ENCODE data around the gene ARHGEF17. TPM values are rescaled to one million over a fixed set of nuclear protein-coding genes. Genes with fewer than 3 reads are reported as not detected.

Gene ARHGEF17
- total RNA-seq, 6 experiments from 2014 or later, result 4.6 to 7.3 (median 5.4) TPM

GRCh38 chr11:73384125-73384441, 76.0 kb downstream of the ARHGEF17 start:
- peak overlapping the region in 2 of 3 donors; percentile 53 to 72 for H3K27ac ChIP-seq
- H3K4me1 ChIP-seq, result peaks cover 0 to 8% (median 0%) of the 10 kb centered on the region in 4 donors
- no peak for ATAC-seq
- no peak overlapping the region for H3K4me3 ChIP-seq
- WGBS (ENCODE audit: insufficient coverage, low coverage, low lambda C conversion rate, missing lambda C conversion rate), result 80% methylated on average over 5 of the region's 7 CpGs
- H3K27me3 ChIP-seq, result no peaks in the 10 kb centered on the region
- intact Hi-C loops (cut with DNase I), result loop anchor here in 1 of 2 donors (10.0 kb wide), 1 partner anchor 89 kb away; no protein-coding TSS in a partner anchor
- H3K9me3 ChIP-seq, result no peaks in the 10 kb centered on the region
- no peak for DNase-seq
- TF ChIP-seq CTCF (IDR thresholded peaks at IDR 0.05), result no peak
- no peak for TF ChIP-seq POLR2A (IDR thresholded peaks at IDR 0.05)
- no peaks in the 10 kb centered on the region for H3K36me3 ChIP-seq

GRCh38 chr11:73384531-73384871, 76.4 kb downstream of the ARHGEF17 start:
- H3K27ac ChIP-seq, result peak overlapping the region in 2 of 3 donors; percentile 53 to 72

GRCh38 chr11:73384872-73385689, 77.0 kb downstream of the ARHGEF17 start:
- Histone ChIP-seq H3K4me3 (no peak overlapping the region), H3K27me3 (no peaks in the 10 kb centered on the region), H3K4me1 (peaks cover 0 to 8% (median 0%) of the 10 kb centered on the region in 4 donors), H3K9me3 (no peaks in the 10 kb centered on the region), H3K36me3 (no peaks in the 10 kb centered on the region), H3K27ac (peak overlapping the region in 2 of 3 donors; percentile 53 to 72)
- ATAC-seq (peak; percentile 45 to 69 (median 58)), DNase-seq (peak; percentile 67 to 85 (median 78))
- WGBS (ENCODE audit: insufficient coverage, low coverage, low lambda C conversion rate, missing lambda C conversion rate), result 69% methylated on average over 13 of the region's 21 CpGs
- TF ChIP-seq CTCF (IDR thresholded peaks at IDR 0.05) (no peak), POLR2A (IDR thresholded peaks at IDR 0.05) (no peak)
- intact Hi-C loops (cut with DNase I), result loop anchor here in 1 of 2 donors (10.0 kb wide), 1 partner anchor 90 kb away; no protein-coding TSS in a partner anchor

More at GRCh38 chr11:73384531-73384871, 76.4 kb downstream of the ARHGEF17 start:
- H3K4me1 ChIP-seq, result peaks cover 0 to 8% (median 0%) of the 10 kb centered on the region in 4 donors
- no peak for TF ChIP-seq POLR2A (IDR thresholded peaks at IDR 0.05)
- TF ChIP-seq CTCF (IDR thresholded peaks at IDR 0.05), result no peak
- no peak for ATAC-seq
- intact Hi-C loops (cut with DNase I), result loop anchor here in 1 of 2 donors (10.0 kb wide), 1 partner anchor 90 kb away; no protein-coding TSS in a partner anchor
- DNase-seq, result no peak
- 55% methylated on average over 4 of the region's 4 CpGs for WGBS (ENCODE audit: insufficient coverage, low coverage, low lambda C conversion rate, missing lambda C conversion rate)
- H3K9me3 ChIP-seq, result no peaks in the 10 kb centered on the region
- no peaks in the 10 kb centered on the region for H3K27me3 ChIP-seq
- H3K36me3 ChIP-seq, result no peaks in the 10 kb centered on the region
- H3K4me3 ChIP-seq, result no peak overlapping the region

GRCh38 chr11:73386016-73386415, 77.9 kb downstream of the ARHGEF17 start:
- 80% methylated on average over 1 of the region's 8 CpGs for WGBS (ENCODE audit: insufficient coverage, low coverage, low lambda C conversion rate, missing lambda C conversion rate)

More at GRCh38 chr11:73386016-73386415, 77.9 kb downstream of the ARHGEF17 start:
- Histone ChIP-seq H3K4me3 (no peak overlapping the region), H3K27ac (peak overlapping the region; percentile 10 to 72 (median 53)), H3K9me3 (no peaks in the 10 kb centered on the region), H3K36me3 (no peaks in the 10 kb centered on the region), H3K4me1 (peaks cover 0 to 8% (median 0%) of the 10 kb centered on the region in 4 donors), H3K27me3 (no peaks in the 10 kb centered on the region)
- TF ChIP-seq CTCF (IDR thresholded peaks at IDR 0.05) (no peak), POLR2A (IDR thresholded peaks at IDR 0.05) (no peak)
- ATAC-seq, result peak; percentile 31 to 53 (median 46)
- intact Hi-C loops (cut with DNase I), result loop anchor here in 1 of 2 donors (10.0 kb wide), 1 partner anchor 91 kb away; no protein-coding TSS in a partner anchor
- peak in 2 of 3 donors; percentile 55 to 75 for DNase-seq

Data from right lobe of liver (tissue), 6 donors.